IPS-18c (cell line): ENCODE data around the gene TXNRD2.

ENCODE experiments used
- H3K4me3 ChIP-seq: 2 replicates; pipeline ENCODE4 v1.7.0; 2013; ENCODE audit warnings: low read depth, mild to moderate bottlenecking, low read length, moderate library complexity; ENCODE audit not compliant: insufficient read depth
- H3K9me3 ChIP-seq: one replicate; pipeline ENCODE4 v1.6.1; 2013; ENCODE audit warnings: mild to moderate bottlenecking, low read length, moderate library complexity; ENCODE audit not compliant: control insufficient read depth, insufficient read depth

The TXNRD2 gene

GRCh38 chr22:19871023-19871844 is 70.4 kb downstream of the TXNRD2 start:
- Histone ChIP-seq H3K4me3 (no peak overlapping the region), H3K9me3 (no peaks in the 10 kb centered on the region)

DNA sequence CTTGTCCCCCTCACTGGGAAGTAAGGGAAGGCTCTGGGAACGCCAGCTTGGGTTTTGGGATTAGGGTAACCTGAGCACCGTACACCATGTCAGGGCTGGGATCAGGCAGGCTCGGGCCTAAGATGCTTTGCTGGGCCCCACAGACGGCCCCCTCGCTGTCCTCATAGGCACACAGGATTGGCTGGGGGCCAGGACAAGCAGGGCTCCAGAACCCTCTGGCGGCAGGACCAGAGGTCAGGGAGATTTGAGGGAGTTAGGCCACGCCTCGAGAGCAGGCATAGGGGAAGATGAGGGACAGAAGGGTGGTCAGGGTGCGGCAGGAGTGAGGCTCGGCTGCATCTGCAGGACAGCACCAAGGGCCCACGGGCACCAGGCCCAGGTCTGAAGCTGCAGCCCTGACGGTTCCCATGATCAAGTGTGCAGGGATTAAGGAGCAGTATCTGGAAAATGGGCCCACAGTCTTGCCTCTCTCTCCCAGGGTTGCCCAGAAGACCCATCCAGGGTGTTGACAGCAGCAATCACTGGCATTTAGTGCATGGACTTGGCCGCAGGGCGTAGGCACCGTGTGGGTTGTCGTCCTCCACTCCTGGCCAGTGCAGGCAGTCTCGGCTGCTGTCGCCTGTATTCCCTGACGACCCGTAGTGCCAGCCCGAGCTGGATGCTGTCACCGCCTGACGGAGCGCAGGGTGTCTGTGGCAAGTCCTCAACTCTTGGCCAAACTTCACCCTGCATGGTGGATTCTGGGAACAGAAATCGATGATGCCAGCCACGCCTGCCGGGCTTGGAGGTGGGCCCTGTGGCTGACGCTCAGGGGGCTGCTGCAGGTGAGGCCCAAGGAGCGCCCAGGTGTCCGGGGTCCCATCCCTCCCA is 71.2 kb downstream of the TXNRD2 start:
- no peak overlapping the region for H3K4me3 ChIP-seq
- no peaks in the 10 kb centered on the region for H3K9me3 ChIP-seq

DNA sequence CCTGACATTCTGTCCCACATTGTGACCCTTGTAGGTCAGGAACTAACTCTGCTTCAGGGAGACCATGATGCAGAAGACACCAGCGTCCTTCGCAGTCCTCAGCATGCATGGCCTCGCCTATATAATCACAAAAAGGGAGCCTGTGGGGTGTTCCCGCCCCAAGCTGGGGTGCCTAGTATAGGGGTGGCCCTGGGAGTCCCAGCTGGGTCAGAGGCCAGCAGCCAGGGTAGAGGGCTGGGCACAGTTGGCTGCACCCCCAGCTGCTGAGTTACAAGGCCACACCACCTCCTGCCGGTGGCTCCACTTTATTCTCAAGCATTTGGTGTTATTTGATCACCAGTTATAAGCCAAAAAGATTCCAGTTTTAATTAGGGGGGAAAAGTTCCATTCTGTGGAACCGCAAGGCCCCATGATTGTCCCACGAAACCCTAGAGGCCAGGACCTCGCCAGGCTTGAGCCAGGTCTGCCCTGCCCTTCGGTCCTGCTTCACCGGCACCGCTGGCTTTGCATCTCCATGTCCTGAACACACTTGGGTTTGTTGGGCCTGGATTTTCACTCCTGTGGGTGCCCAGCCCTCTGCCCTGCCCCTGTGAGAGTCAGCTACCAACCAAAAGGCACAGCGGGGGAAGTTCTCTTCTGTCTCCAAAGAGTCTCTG is 72.0 kb downstream of the TXNRD2 start:
- Histone ChIP-seq H3K9me3 (no peaks in the 10 kb centered on the region), H3K4me3 (no peak overlapping the region)

DNA sequence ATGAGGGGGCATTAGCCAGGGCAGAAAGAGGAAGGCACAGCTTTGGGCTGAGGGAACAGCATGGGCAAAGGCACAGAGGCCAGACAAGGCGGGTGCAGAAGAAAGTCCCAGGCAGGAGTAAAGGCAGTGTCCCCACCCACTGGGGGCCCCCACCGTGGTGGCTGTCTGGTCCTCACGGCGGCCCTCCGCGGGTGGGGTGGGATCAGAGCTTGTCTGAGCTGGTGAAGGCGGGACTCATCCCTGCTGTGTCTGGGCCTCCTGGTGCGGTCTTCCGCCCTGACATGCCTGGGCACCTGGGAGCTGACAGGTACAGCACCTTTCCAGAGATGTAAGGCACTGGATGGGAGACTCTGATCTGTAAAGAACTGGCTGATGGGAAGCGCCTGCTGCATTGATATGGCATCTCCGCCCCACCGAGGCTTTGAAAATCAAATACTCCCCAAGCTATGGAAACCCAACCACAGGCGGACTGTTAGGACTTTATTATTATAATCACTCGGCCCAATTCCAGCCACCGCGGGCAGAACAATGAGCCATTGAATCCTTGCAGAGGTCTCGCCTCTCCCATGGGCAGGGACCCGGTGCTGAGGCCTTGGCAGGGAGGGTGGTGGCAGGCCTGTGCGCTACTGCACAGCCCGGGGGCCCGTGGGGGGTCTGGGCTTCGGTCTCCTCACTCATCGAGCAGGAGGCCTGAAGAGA is 72.7 kb downstream of the TXNRD2 start:
- Histone ChIP-seq H3K4me3 (no peak overlapping the region), H3K9me3 (no peaks in the 10 kb centered on the region)

- no peak overlapping the region for H3K4me3 ChIP-seq
- H3K9me3 ChIP-seq = no peaks in the 10 kb centered on the region
Measured at GRCh38 chr22:19868333-19868732, 73.3 kb downstream of the TXNRD2 start.

DNA sequence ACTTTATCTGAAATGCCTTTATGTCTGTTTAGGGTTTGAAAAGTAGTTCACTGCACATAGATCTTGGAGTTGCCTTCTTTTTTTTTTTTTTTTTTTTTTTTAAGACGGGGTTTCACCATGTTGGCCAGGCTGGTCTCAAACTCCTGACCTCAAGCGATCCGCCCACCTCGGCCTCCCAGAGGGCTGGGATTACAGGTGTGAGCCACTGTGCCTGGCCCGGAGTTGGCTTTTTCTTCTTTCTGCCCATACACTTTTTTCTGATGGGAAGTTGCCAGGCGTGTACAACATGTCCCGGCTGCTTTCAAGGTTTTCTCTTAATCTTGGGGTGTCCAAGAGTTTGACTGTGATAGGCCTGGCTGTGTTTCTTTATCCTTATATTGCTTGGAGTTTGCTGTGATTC is 74.0 kb downstream of the TXNRD2 start:
- no peaks in the 10 kb centered on the region for H3K9me3 ChIP-seq
- H3K4me3 ChIP-seq = no peak overlapping the region

GRCh38 chr22:19866665-19867009 is 75.0 kb downstream of the TXNRD2 start:
- no peaks in the 10 kb centered on the region for H3K9me3 ChIP-seq
- H3K4me3 ChIP-seq = no peak overlapping the region

GRCh38 chr22:19865141-19865829 is 76.3 kb downstream of the TXNRD2 start:
- Histone ChIP-seq H3K9me3 (no peaks in the 10 kb centered on the region), H3K4me3 (no peak overlapping the region)

GRCh38 chr22:19864538-19865106 is 77.0 kb downstream of the TXNRD2 start:
- no peaks in the 10 kb centered on the region for H3K9me3 ChIP-seq
- no peak overlapping the region for H3K4me3 ChIP-seq

GRCh38 chr22:19863571-19863970 is 78.0 kb downstream of the TXNRD2 start:
- H3K4me3 ChIP-seq = no peak overlapping the region
- no peaks in the 10 kb centered on the region for H3K9me3 ChIP-seq

- no peak overlapping the region for H3K4me3 ChIP-seq
- H3K9me3 ChIP-seq = no peaks in the 10 kb centered on the region
Measured at GRCh38 chr22:19862619-19863246, 78.9 kb downstream of the TXNRD2 start.

DNA sequence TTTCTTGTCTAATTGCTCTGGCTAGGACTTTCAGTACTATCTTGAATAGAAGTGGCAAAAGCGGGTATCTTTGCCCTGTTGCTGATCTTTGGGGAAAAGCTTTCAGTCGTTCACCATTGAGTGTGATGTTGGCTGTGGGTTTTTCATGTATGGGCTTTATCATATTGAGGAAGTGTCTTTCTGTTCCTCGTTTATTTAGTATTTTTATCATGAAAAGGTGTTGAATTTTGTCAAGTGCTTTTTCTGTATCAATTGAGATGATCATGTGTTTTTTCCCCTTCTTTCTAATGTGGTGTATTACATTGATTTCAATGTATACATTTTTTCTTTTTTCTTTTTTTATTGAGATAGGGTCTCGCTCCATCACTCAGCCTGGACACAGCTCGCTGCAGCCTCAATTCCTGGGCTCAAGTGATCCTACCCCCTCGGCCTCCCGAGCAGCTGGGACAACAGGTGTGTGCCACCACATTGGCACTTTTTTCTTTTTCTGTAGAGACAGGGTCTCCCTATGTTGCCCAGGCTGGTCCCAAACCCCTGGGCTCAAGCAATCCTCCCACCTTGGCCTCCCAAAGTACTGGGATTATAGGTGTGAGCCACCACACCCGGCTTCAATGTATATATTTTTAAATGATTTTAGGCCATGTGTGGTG is 81.6 kb downstream of the TXNRD2 start:
- Histone ChIP-seq H3K9me3 (no peaks in the 10 kb centered on the region), H3K4me3 (no peak overlapping the region)

GRCh38 chr22:19857382-19857781 is 84.2 kb downstream of the TXNRD2 start:
- Histone ChIP-seq H3K9me3 (no peaks in the 10 kb centered on the region), H3K4me3 (no peak overlapping the region)

DNA sequence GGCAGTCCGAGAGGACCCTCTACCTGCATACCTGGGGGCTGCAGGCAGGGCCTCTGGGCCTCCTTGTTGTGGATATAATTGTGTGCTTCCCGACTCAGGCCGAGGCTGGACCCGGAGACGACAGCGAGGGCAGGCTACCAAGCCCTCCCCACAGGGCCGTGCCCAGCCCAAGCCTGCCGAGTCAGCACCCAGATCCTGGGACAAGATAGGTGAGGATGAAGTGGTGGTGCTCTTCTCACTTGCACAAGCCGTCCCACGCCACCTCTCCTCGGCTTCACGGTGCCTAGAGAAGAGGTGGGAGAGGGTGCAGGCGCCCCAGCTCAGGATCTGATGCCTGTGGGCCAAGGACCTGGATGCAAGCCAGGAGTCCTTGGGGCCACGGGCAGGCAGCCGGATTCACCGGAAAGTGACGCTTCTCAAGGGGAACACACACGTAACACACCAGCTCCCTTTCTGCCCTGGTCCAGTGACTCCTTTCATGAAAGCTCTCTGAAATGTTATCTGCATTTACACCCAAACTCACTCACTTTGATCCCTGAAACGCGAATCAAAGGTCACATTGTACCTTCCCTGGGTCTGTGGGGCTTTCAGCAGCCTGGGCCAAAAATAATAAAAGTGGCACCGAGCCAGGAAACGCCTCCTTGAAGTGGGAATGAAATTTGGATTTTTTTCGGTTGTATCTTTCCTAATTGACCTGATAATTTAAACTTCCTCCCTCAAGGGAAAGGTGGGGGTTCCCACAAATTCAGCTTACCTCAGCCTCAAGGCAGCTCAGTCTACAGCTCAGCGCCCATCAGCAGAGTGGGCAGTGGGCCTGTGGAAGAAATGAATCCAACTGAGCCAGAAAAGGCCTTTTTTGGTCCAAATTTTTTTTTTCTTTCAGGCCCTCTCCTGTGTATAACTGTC is 85.9 kb downstream of the TXNRD2 start:
- H3K4me3 ChIP-seq = peak overlapping the region; percentile 92

More for the DNA sequence above, 85.9 kb downstream of the TXNRD2 start:
- H3K9me3 ChIP-seq = no peaks in the 10 kb centered on the region
